Bronchial smooth muscle cell (primary cell): ENCODE data around the gene PLAAT5. TPM values are rescaled to one million over a fixed set of nuclear protein-coding genes. Genes with fewer than 3 reads are reported as not detected.

ENCODE experiments used
- total RNA-seq: library from RNA; depleted of rRNA; stranded (reverse); fragments of >200 nt; gene quantifications from 2 replicates; pipeline ENCODE4 v1.2.1, GENCODE V29; 2014

The PLAAT5 gene, protein sequence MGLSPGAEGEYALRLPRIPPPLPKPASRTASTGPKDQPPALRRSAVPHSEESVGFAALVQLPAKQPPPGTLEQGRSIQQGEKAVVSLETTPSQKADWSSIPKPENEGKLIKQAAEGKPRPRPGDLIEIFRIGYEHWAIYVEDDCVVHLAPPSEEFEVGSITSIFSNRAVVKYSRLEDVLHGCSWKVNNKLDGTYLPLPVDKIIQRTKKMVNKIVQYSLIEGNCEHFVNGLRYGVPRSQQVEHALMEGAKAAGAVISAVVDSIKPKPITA
- total RNA-seq = 0.52 TPM in 1 of 2 replicates, not detected in the other

DNA sequence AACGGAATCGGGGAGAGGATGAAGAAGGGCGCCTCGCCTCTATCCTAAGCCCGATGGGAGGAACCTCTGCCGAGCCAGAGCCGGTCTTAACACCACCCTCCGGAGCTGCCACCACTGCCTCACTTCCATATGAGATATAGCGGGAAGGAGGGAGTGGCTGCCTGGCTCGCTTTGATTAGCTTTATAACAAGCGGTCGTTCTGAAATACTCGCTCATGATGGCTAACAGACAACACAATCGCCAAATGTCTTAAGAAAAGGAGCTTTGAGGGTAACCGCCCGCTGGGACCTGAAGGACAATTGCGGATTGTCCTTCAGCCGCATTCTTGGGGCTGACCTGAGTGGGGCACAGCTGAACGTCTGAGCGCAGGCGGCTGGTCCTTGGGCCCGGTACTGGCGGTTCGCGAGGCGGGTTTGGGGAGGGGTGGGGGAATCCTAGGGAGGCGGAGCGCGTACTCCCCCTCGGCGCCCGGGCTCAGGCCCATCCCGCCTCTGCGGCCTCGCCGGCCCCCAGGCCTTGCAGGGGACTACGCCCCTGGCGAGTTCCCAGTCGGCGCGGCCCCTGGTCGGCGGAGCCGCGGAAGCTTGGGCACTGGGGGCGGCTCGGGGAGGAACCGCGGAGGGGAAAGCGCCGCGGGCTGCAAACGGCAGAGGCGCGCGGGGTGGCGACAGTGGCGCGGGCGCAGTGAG, at the start of gene PLAAT5:
Gene PLAAT5 (minus strand): TSS at position 617 of the 689 bp plus-strand sequence. CDS start 133 bp downstream, at position 484.

DNA sequence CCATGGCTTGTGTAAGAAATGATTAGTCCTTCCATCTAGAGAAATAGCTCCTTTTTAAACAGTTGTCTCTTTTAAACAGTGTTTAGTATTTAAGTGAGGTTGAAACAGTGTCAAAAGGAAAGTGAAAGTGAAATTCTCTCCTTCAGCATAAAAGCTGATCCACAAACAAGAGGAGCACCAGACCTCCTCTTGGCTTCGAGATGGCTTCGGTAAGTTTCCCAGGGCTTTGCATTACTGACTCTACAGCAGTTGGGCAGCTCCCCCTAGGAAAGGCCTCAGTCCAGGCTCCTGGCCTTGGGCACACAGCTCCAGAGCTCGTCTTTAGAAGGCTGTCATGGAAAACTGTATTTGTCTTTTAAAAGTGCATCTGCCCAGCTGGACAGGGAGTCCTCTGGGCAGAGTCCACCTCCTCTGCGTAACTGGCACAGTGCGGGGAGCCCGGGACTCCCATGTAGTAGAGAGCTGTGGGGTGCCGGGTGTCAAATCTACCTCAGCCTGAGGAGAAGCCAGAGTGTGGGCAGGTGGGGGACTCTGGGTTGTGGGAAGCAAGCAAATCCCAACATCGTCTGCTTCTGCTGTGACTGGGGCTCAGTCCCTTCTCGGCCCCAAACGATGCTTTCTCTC, 45.8 kb upstream of the PLAAT5 start, which contains the start of gene PLAAT4:
Gene PLAAT4 (plus strand): TSS at position 140 of the 624 bp plus-strand sequence. CDS start 61 bp downstream, at position 201.

GRCh38 chr11:63505857-63506528, 15.0 kb upstream of the PLAAT5 start, which contains the start of gene LGALS12:
Gene LGALS12 (plus strand): TSS chr11:63506084. CDS start chr11:63506459, 375 bp downstream.

Other genes starting within 250 kb of the PLAAT5 start
- not detected in 2 replicates for gene SLC22A25, start 247.6 kb downstream of the PLAAT5 start, total RNA-seq
- gene SLC22A9, start 121.4 kb downstream of the PLAAT5 start, total RNA-seq = not detected in 2 replicates
- not detected in 2 replicates for gene LGALS12, start 14.9 kb upstream of the PLAAT5 start, total RNA-seq
- 13.9 and 54.4 TPM in 2 replicates for gene PLAAT4, start 45.6 kb upstream of the PLAAT5 start, total RNA-seq
- not detected in 2 replicates for gene PLAAT2, start 72.2 kb upstream of the PLAAT5 start, total RNA-seq
- gene PLAAT3, start 123.3 kb upstream of the PLAAT5 start, total RNA-seq = 7.4 and 30.5 TPM in 2 replicates
- 83.2 and 133 TPM in 2 replicates for gene ATL3, start 180.2 kb upstream of the PLAAT5 start, total RNA-seq
- 32.5 and 41.6 TPM in 2 replicates for gene RTN3, start 190.3 kb upstream of the PLAAT5 start, total RNA-seq